ENCODE measurements around the gene ELP6.

The ELP6 gene

GRCh38 chr3:47513125-47513929 lies at the start of gene ELP6:
TSS of gene ELP6 (minus strand) at chr3:47513712. CDS start at chr3:47513590, 122 bp downstream.
- DNase-seq, result peak; percentile 95 to 100 (median 98)

GRCh38 chr3:47556351-47556750 lies 42.8 kb upstream of the ELP6 start:
- DNase-seq, result no peak

GRCh38 chr3:47554335-47554734 lies 40.8 kb upstream of the ELP6 start:
- no peak for DNase-seq

- DNase-seq, result no peak
These were observed 39.9 kb upstream of the ELP6 start for GRCh38 chr3:47553407-47553806.

- DNase-seq, result no peak
These were observed 29.1 kb upstream of the ELP6 start for GRCh38 chr3:47542471-47543173.

- no peak for DNase-seq
These were observed 28.1 kb upstream of the ELP6 start for GRCh38 chr3:47541583-47542108.

- no peak for DNase-seq
These were observed 26.8 kb upstream of the ELP6 start for GRCh38 chr3:47540281-47540680.

GRCh38 chr3:47536967-47537366 lies 23.5 kb upstream of the ELP6 start:
- DNase-seq, result no peak

- no peak for DNase-seq
These were observed 22.8 kb upstream of the ELP6 start for GRCh38 chr3:47536221-47536891.

GRCh38 chr3:47533996-47534454 lies 20.5 kb upstream of the ELP6 start:
- DNase-seq, result no peak

GRCh38 chr3:47533481-47533880 lies 20.0 kb upstream of the ELP6 start:
- no peak for DNase-seq

- DNase-seq, result no peak
These were observed 14.6 kb upstream of the ELP6 start for GRCh38 chr3:47527952-47528725.

GRCh38 chr3:47525617-47526016 lies 12.1 kb upstream of the ELP6 start:
- DNase-seq, result no peak

GRCh38 chr3:47523310-47524073 lies 10.0 kb upstream of the ELP6 start:
- DNase-seq, result no peak

- DNase-seq, result peak in 5 of 6 experiments; percentile 40 to 71 (median 56)
These were observed 8.8 kb upstream of the ELP6 start for GRCh38 chr3:47522082-47522987.

GRCh38 chr3:47520756-47521155 lies 7.2 kb upstream of the ELP6 start:
- DNase-seq, result no peak

- DNase-seq, result no peak
These were observed 4.4 kb upstream of the ELP6 start for GRCh38 chr3:47517937-47518336.

GRCh38 chr3:47515864-47516319 lies 2.4 kb upstream of the ELP6 start:
- DNase-seq, result no peak

GRCh38 chr3:47515100-47515499 lies 1.6 kb upstream of the ELP6 start:
- no peak for DNase-seq

GRCh38 chr3:47512416-47513124 lies 942 bp downstream of the ELP6 start:
- DNase-seq, result peak in 4 of 6 experiments; percentile 25 to 48 (median 34)

Data from stimulated activated naive CD4-positive, alpha-beta T cell (primary cell).